Thyroid gland (tissue), 4 donors: ENCODE results near the gene UCN. TPM values are rescaled to one million over a fixed set of nuclear protein-coding genes. Genes with fewer than 3 reads are reported as not detected.
A peak's percentile ranks its signal among the peaks of the same experiment; 100 is the strongest.

Experiments
- DNase-seq, 2 donors: peaks; one replicate each; pipeline ENCODE4 v3.0.0-alpha.2; 2019
- H3K27ac ChIP-seq, 3 donors: fragments of 200-600 bp; sonication (generic); 1 replicate in 2 of 3; 2 replicates in 1 of 3; pipeline ENCODE4 v1.5.1; 2016 to 2019; ENCODE audit warnings: mild to moderate bottlenecking in 1 of 3, moderate library complexity in 1 of 3
- H3K27me3 ChIP-seq: fragments of 200-600 bp; sonication (generic); one replicate; pipeline ENCODE4 v1.5.1; 2019
- H3K36me3 ChIP-seq, 2 donors: fragments of 200-600 bp; sonication (generic); one replicate each; pipeline ENCODE4 v1.5.1; 2016 to 2019
- H3K4me1 ChIP-seq, 2 donors: fragments of 200-600 bp; sonication (generic); one replicate each; pipeline ENCODE4 v1.5.1; 2017 to 2019
- H3K4me3 ChIP-seq, 3 donors: fragments of 200-600 bp; sonication (generic); replicated peaks in 1 of 3; 1 replicate in 2 of 3; 2 replicates in 1 of 3; pipeline ENCODE4 v1.5.1; 2016; ENCODE audit warnings: mild to moderate bottlenecking in 1 of 3
- H3K9me3 ChIP-seq: fragments of 200-600 bp; sonication (generic); one replicate; pipeline ENCODE4 v1.5.1; 2017
- POLR2A ChIP-seq, 2 donors: fragments of 450-650 bp; IDR thresholded peaks; one replicate each; pipeline ENCODE4 v1.6.1; 2017; ENCODE audit warnings: antibody characterized with exemption in 2 of 2, mild to moderate bottlenecking in 2 of 2, moderate library complexity in 1 of 2
- WGBS, 2 donors: methylation state at CpG; one replicate each; pipeline ENCODE4 v1.1.5; 2017; 5-methylcytosine and 5-hydroxymethylcytosine counted together
- intact Hi-C: fragments of 100-400 bp; cut with DNase I; formaldehyde crosslinking; loops from one replicate; pipeline ENCODE4 v1.15.1; 2023
- total RNA-seq, 4 donors: library from RNA; depleted of rRNA; stranded (reverse); fragments of >200 nt; gene quantifications; one replicate each; pipeline ENCODE4 v1.2.3, GENCODE V29; 2016
- TF ChIP-seq, protein P1 (sequence below), 6 experiments: fragments of 200-600 bp in 3 of 6; fragments of 450-650 bp in 3 of 6; sonication (generic) in 3 of 6; IDR thresholded peaks; one replicate each; pipeline ENCODE4 v1.5.1; 2016 to 2019; ENCODE audit warnings: antibody characterized with exemption in 6 of 6, mild to moderate bottlenecking in 2 of 6, inconsistent platforms in 1 of 6, moderate library complexity in 1 of 6

The UCN gene, protein sequence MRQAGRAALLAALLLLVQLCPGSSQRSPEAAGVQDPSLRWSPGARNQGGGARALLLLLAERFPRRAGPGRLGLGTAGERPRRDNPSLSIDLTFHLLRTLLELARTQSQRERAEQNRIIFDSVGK
- total RNA-seq, result 1 to 10 TPM; 1.1 to 2.5 (median 2.0) TPM

DNA sequence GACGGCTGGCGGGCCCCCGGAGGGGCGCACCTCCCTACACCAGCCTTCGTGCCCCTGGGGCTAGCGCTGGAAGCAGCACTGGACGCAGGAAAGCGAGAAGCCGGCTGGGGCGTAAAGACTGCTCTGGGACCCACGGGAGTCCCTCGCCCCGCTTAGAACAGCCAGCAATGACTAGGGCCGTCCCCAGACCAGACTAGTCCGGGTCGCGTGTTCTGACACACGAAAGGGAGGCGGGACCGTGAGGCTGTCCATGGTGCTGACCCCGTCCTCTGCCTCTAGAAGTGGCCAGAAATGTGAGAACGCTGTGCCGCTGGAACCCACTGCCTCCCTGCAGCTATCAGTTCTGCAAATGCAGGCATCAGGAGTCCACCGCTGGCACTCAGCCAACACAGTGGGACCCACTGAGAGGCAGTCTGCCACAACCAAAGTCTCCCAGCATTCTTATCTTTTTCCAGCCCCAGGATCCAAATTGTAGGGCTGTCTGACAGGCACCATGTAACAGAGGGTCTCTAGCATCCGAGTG is at the start of gene UCN:
TSS of gene UCN (minus strand) at position 87 of the 523 bp plus-strand sequence. CDS start 550 bp downstream, outside the sequence.
- peaks cover 6 to 27% of the 10 kb centered on the region in 2 donors for H3K4me1 ChIP-seq
- DNase-seq, result peak; percentile 54 to 62
- H3K4me3 ChIP-seq, result no peak within 1 kb of the TSS
- no peak within 1 kb of the TSS for H3K27ac ChIP-seq
- no peaks in the 10 kb centered on the region for H3K9me3 ChIP-seq
- intact Hi-C loops, result loop anchor here (10.0 kb wide), 1 partner anchor 214 kb away; no protein-coding TSS in a partner anchor
- 33 to 35% methylated on average over 7 to 14 of the region's 25 CpGs for WGBS, 2 donors
- no peaks in the 10 kb centered on the region for H3K36me3 ChIP-seq
- TF ChIP-seq, protein P1, sequence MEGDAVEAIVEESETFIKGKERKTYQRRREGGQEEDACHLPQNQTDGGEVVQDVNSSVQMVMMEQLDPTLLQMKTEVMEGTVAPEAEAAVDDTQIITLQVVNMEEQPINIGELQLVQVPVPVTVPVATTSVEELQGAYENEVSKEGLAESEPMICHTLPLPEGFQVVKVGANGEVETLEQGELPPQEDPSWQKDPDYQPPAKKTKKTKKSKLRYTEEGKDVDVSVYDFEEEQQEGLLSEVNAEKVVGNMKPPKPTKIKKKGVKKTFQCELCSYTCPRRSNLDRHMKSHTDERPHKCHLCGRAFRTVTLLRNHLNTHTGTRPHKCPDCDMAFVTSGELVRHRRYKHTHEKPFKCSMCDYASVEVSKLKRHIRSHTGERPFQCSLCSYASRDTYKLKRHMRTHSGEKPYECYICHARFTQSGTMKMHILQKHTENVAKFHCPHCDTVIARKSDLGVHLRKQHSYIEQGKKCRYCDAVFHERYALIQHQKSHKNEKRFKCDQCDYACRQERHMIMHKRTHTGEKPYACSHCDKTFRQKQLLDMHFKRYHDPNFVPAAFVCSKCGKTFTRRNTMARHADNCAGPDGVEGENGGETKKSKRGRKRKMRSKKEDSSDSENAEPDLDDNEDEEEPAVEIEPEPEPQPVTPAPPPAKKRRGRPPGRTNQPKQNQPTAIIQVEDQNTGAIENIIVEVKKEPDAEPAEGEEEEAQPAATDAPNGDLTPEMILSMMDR (IDR thresholded peaks at IDR 0.05), result no peak
- no peak for TF ChIP-seq POLR2A (IDR thresholded peaks at IDR 0.05)
- H3K27me3 ChIP-seq, result peaks cover 18% of the 10 kb centered on the region

DNA sequence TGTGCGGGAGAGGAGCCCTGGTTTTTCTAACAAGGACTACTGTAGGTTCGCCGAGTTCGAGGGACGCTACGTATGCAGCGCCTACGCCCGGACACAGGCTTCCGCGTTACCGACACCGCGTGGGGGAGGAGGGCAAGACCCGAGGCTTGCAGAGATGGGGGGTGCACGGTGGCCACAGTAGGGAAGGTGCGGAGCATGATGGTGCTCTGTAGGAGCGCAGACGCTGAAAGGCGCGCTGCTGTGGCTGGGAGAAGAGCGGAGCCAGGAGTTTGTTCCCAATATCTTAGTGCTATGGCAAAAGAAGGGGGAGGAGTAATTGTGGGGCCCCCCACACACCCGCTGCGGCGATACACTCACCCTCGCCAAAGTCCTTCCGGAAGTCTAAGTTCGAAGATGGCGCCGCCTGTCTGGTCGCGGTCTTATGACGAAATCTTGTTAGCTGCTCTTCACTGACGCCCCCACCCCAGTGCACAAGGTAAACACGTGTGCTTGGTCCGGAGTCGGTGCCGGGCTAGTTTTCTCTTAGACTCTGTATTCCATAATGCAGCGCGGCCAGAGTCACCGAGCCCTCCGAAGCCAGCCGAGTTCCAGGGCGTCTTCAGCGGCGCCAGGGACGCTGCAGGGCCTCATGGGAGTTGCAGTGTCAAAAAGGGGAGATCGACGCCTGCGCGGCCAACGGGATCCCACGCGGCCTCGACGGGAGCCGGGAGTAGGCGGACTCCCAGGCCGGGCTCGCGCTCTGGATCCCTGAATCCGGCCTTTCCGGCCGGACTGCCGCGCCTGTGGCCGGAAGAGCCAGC is 48.3 kb upstream of the UCN start, which contains the start of gene GTF3C2:
TSS of gene GTF3C2 (minus strand) at position 383 of the 800 bp plus-strand sequence. CDS start 13,210 bp downstream, outside the sequence.
- Histone ChIP-seq H3K4me1 (peaks cover 22 to 30% of the 10 kb centered on the region in 2 donors), H3K9me3 (no peaks in the 10 kb centered on the region), H3K36me3 (no peaks in the 10 kb centered on the region), H3K27me3 (no peaks in the 10 kb centered on the region), H3K4me3 (peak within 1 kb of the TSS; percentile 33 to 99 (median 73)), H3K27ac (peak within 1 kb of the TSS; percentile 79 to 91 (median 85))
- peak; percentile 96 to 97 for DNase-seq
- 0% methylated on average over 48 to 52 of the region's 67 CpGs for whole genome bisulfite sequencing, 2 donors
- TF ChIP-seq, protein P1 (IDR thresholded peaks at IDR 0.05), result peak in 3 of 6 experiments; percentile 11 to 31 (median 19)
- TF ChIP-seq POLR2A (IDR thresholded peaks at IDR 0.05), result peak in 1 of 2 donors; percentile 63
- intact Hi-C loops, result loop anchor here (2.0 to 5.0 kb wide), 2 partner anchors 14 to 34 kb away; partner anchors contain the start of genes EIF2B4, MPV17 and SNX17

DNA sequence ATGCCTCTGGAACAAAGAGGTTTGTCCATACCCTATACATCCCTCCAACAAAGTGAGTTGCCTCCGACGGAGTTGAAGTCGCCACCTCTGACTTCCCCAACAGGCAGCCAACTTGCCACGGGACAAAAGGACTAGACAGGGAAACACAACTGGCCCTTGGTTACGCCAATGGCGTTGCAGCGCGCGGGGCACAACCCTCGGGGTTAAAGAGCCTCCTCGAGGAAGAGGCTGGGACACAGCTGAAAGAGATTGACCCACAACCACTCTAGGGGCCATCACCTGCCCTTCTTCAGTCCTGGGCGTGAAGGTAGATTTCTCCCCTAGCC is 47.8 kb upstream of the UCN start:
- Histone ChIP-seq H3K4me3 (peak overlapping the region; percentile 33 to 99 (median 73)), H3K9me3 (no peaks in the 10 kb centered on the region), H3K36me3 (no peaks in the 10 kb centered on the region), H3K27ac (peak overlapping the region; percentile 79 to 91 (median 85)), H3K4me1 (peaks cover 22 to 30% of the 10 kb centered on the region in 2 donors), H3K27me3 (no peaks in the 10 kb centered on the region)
- DNase-seq, result peak in 1 of 2 donors; percentile 28
- intact Hi-C loops, result loop anchor here (2.0 to 5.0 kb wide), 2 partner anchors 15 to 34 kb away; partner anchors contain the start of genes EIF2B4, MPV17 and SNX17
- TF ChIP-seq POLR2A (IDR thresholded peaks at IDR 0.05), result no peak
- TF ChIP-seq, protein P1 (IDR thresholded peaks at IDR 0.05), result no peak
- 1% methylated on average over 9 to 12 of the region's 12 CpGs for WGBS, 2 donors

DNA sequence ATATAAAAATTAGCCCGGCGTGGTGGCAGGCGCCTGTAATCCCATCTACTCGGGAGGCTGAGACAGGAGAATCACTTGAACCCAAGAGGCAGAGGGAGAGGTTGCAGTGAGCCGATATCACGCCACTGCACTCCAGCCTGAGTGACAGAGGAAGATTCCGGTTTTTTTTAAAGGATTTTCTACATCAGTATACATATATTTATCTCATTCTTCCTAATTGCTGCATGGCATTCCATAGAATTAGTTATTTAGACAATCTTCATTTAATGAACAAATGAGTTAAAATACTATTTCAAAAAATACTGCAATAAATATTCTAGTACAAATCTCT is 46.3 kb upstream of the UCN start:
- Histone ChIP-seq H3K4me1 (peaks cover 22 to 38% of the 10 kb centered on the region in 2 donors), H3K27ac (no peak overlapping the region), H3K36me3 (no peaks in the 10 kb centered on the region), H3K27me3 (no peaks in the 10 kb centered on the region), H3K4me3 (no peak overlapping the region), H3K9me3 (no peaks in the 10 kb centered on the region)
- intact Hi-C loops, result no loop called here
- TF ChIP-seq POLR2A (IDR thresholded peaks at IDR 0.05), result no peak
- TF ChIP-seq, protein P1 (IDR thresholded peaks at IDR 0.05), result no peak
- no peak for DNase-seq
- 94% methylated on average over 7 of the region's 7 CpGs for WGBS, 2 donors
